Vagina (tissue), 2 donors: ENCODE measurements around the gene DOCK2. TPM values are rescaled to one million over a fixed set of nuclear protein-coding genes. Genes with fewer than 3 reads are reported as not detected.
"Not testable (repeated sequence)": the region's sequence is repeated elsewhere in the genome, so short reads cannot be mapped to it uniquely, and the experiment has no call there.

ENCODE experiments used
- DNase-seq, 2 donors: peaks; one replicate each; pipeline ENCODE4 v3.0.0-alpha.2; 2017; ENCODE audit errors: extremely low spot score in 2 of 2
- H3K27ac ChIP-seq: fragments of 200-600 bp; sonication (generic); one replicate; pipeline ENCODE4 v1.5.1; 2019
- H3K27me3 ChIP-seq: fragments of 200-600 bp; sonication (generic); one replicate; pipeline ENCODE4 v1.5.1; 2019
- H3K36me3 ChIP-seq, 2 donors: fragments of 200-600 bp; sonication (generic); one replicate each; pipeline ENCODE4 v1.5.1; 2017 to 2019
- H3K4me1 ChIP-seq: fragments of 200-600 bp; sonication (generic); one replicate; pipeline ENCODE4 v1.5.1; 2019
- H3K4me3 ChIP-seq, 2 donors: fragments of 200-600 bp; sonication (generic); 1 replicate in 1 of 2; 2 replicates in 1 of 2; pipeline ENCODE4 v1.5.1; 2016 to 2019
- H3K9me3 ChIP-seq: fragments of 200-600 bp; sonication (generic); one replicate; pipeline ENCODE4 v1.5.1; 2019
- POLR2A ChIP-seq, 2 donors: fragments of 450-650 bp; IDR thresholded peaks; one replicate each; pipeline ENCODE4 v1.6.1; 2017; ENCODE audit warnings: antibody characterized with exemption in 2 of 2, mild to moderate bottlenecking in 2 of 2, moderate library complexity in 2 of 2
- POLR2AphosphoS5 ChIP-seq, 2 donors: sonication (generic); formaldehyde crosslinking; IDR thresholded peaks; one replicate each; pipeline ENCODE4 v1.9.0; 2017; ENCODE audit warnings: antibody characterized with exemption in 2 of 2, mild to moderate bottlenecking in 2 of 2, low read depth in 1 of 2; ENCODE audit not compliant: insufficient read depth in 1 of 2
- intact Hi-C: fragments of 100-400 bp; cut with DNase I; formaldehyde crosslinking; loops from one replicate; pipeline ENCODE4 v1.15.1; 2023
- total RNA-seq: library from RNA; depleted of rRNA; stranded (reverse); fragments of >200 nt; gene quantifications from one replicate; pipeline ENCODE4 v1.2.3, GENCODE V29; 2016
- TF ChIP-seq, protein P1 (sequence below), 3 experiments: fragments of 450-650 bp in 2 of 3; fragments of 200-600 bp in 1 of 3; sonication (generic) in 1 of 3; IDR thresholded peaks; one replicate each; pipeline ENCODE4 v1.5.1; 2017 to 2019; ENCODE audit warnings: antibody characterized with exemption in 3 of 3, mild to moderate bottlenecking in 2 of 3, moderate library complexity in 2 of 3

DOCK2 gene
- total RNA-seq, 1 donor from 2014 or later = 18.2 TPM

DNA sequence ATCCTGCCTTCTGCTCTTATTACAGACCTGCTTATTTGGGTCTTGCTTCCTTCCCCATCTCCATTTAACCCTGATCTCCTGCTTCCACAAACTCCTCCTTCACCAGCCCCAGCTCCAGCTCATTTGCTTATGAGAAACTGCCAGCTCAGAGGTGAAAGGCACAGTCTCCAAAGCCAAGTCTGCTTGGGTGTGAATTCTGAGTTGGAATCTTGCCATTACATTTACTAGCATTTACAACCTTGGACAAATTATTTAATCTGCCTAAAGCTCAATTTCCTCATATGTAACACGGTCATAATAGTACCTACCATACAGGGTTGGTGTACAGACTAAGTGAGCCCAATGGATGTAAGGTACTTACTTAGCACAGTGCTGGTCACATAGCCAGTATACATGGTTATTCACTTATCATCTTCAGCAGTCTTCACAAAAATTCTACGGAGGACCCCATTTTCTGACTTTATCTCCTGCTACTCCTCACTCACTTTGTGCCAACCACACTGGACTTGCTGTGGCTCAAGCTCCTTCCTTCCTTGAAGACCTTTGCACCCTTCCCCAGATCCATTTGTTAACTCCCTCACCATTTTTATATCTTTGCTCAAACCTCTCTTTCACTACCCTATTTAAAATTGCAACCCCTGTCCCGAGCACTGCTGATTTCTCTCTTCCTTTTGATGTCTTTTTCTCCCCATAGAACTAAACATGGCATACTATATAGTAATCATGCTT lies 86.2 kb downstream of the DOCK2 start:
- H3K4me1 ChIP-seq = no peaks in the 10 kb centered on the region
- no peak overlapping the region for H3K4me3 ChIP-seq
- H3K9me3 ChIP-seq = no peaks in the 10 kb centered on the region
- H3K27ac ChIP-seq = no peak overlapping the region
- TF ChIP-seq POLR2AphosphoS5 (IDR thresholded peaks at IDR 0.05; ENCODE audit: insufficient read depth in 1 of 2, low read depth in 1 of 2) = no peak
- TF ChIP-seq, protein P1, sequence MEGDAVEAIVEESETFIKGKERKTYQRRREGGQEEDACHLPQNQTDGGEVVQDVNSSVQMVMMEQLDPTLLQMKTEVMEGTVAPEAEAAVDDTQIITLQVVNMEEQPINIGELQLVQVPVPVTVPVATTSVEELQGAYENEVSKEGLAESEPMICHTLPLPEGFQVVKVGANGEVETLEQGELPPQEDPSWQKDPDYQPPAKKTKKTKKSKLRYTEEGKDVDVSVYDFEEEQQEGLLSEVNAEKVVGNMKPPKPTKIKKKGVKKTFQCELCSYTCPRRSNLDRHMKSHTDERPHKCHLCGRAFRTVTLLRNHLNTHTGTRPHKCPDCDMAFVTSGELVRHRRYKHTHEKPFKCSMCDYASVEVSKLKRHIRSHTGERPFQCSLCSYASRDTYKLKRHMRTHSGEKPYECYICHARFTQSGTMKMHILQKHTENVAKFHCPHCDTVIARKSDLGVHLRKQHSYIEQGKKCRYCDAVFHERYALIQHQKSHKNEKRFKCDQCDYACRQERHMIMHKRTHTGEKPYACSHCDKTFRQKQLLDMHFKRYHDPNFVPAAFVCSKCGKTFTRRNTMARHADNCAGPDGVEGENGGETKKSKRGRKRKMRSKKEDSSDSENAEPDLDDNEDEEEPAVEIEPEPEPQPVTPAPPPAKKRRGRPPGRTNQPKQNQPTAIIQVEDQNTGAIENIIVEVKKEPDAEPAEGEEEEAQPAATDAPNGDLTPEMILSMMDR (IDR thresholded peaks at IDR 0.05) = no peak
- intact Hi-C loops = no loop called here
- H3K36me3 ChIP-seq = no peaks in the 10 kb centered on the region
- peak in 1 of 2 donors; percentile 40 for DNase-seq
- H3K27me3 ChIP-seq = no peaks in the 10 kb centered on the region

DNA sequence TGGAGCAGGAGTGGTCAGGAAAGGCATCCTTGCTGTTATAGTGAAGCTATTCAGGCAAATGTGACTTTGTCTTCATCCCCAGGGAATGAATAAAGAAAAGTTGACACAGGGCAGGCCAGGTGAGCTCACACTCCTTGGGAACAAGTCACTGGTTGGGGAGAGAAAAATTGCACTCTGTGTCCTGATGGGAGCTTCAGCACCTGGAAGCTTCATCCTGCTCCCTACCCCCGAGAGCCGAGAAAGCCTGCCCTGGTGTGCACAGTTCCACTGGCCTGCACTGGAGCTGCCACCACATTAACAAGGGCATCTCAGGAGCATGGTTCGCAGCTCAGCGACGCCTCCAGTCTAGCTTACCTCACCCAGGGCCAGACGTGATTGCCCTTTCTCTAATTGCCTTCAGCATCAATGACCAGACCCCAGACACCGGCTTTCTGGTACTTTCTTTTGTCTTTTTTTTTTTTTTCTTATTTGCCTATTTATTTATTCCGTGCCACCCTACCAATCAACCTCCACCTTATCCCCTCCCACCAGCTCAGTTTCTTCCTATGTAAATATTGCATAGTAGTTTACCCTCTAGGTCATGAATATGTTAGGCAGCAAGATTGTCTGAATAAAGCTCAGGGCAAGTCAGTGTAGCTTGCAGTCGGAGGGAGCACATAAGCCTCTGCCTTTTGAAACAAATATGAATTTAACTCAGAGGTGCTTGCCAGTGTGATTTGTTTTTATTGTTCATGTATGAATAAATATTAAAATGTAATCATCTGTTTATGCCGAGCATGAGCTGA lies 87.4 kb downstream of the DOCK2 start:
- TF ChIP-seq, protein P1 (IDR thresholded peaks at IDR 0.05) = no peak
- TF ChIP-seq POLR2A (IDR thresholded peaks at IDR 0.05) (no peak), POLR2AphosphoS5 (IDR thresholded peaks at IDR 0.05; ENCODE audit: insufficient read depth in 1 of 2, low read depth in 1 of 2) (no peak)
- peak in 1 of 2 donors; percentile 56 for DNase-seq
- no peaks in the 10 kb centered on the region for H3K27me3 ChIP-seq
- intact Hi-C loops = no loop called here
- H3K27ac ChIP-seq = no peak overlapping the region
- no peaks in the 10 kb centered on the region for H3K4me1 ChIP-seq
- H3K4me3 ChIP-seq = no peak overlapping the region
- H3K36me3 ChIP-seq = no peaks in the 10 kb centered on the region
- H3K9me3 ChIP-seq = no peaks in the 10 kb centered on the region

DNA sequence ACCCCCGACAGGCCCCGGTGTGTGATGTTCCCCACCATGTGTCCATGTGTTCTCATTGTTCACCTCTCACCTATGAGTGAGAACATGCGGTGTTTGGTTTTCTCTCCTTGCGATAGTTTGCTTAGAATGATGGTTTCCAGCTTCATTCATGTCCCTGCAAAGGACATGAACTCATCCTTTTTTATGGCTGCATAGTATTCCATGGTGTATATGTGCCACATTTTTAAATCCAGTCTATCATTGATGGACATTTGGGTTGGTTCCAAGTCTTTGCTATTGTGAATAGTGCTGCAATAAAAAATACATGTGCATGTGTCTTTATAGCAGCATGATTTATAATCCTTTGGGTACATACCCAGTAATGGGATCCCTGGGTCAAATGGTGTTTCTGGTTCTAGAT lies 88.6 kb downstream of the DOCK2 start:
- DNase-seq, H3K9me3 ChIP-seq, intact Hi-C loops, H3K27me3 ChIP-seq, H3K4me1 ChIP-seq, H3K4me3 ChIP-seq, H3K27ac ChIP-seq, H3K36me3 ChIP-seq: not testable (repeated sequence)

DNA sequence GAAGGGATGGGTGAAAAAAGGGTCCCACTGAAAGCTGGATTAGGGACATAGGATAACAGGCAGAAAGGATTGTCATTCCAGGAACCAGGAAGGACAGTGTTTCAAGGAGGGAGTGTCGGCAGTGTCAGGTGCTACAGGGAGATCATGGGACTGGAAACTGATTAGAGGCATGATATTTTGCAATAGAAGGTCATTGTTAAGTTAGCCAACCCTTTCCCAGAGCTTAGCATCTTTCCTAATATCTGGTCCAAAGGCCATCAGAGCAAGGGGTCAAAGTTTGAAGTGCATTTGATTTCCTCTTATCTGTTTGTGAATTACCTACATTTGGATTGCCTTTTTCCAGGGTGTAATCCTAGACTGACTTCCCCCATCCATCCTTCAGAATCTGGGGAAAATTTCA lies 91.3 kb downstream of the DOCK2 start:
- H3K36me3 ChIP-seq = no peaks in the 10 kb centered on the region
- no peaks in the 10 kb centered on the region for H3K9me3 ChIP-seq

DNA sequence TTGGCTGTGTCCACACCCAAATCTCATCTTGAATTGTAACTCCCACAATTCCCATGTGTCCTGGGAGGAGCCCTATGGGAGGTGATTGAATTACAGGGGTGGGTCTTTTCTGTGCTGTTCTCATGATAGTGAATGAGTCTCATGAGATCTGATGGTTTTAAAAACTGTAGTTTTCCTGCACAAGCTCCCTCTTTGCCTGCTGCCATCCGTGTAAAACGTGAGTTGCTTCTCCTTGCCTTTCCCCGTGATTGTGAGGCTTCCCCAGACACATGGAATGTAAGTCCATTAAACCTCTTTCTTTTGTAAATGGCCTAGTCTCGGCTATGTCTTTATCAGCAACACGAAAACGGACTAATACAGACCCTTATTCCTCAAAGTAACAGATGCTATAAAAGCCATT lies 94.1 kb downstream of the DOCK2 start:
- TF ChIP-seq POLR2AphosphoS5 (IDR thresholded peaks at IDR 0.05; ENCODE audit: insufficient read depth in 1 of 2, low read depth in 1 of 2) (no peak), POLR2A (IDR thresholded peaks at IDR 0.05) (no peak)
- TF ChIP-seq, protein P1 (IDR thresholded peaks at IDR 0.05) = no peak
- H3K27ac ChIP-seq = no peak overlapping the region
- no peaks in the 10 kb centered on the region for H3K9me3 ChIP-seq
- H3K36me3 ChIP-seq = no peaks in the 10 kb centered on the region
- intact Hi-C loops = no loop called here
- DNase-seq = no peak
- no peak overlapping the region for H3K4me3 ChIP-seq
- no peaks in the 10 kb centered on the region for H3K27me3 ChIP-seq
- no peaks in the 10 kb centered on the region for H3K4me1 ChIP-seq

More for the DNA sequence above, 91.3 kb downstream of the DOCK2 start:
- TF ChIP-seq, protein P1 (IDR thresholded peaks at IDR 0.05) = no peak
- TF ChIP-seq POLR2A (IDR thresholded peaks at IDR 0.05) (no peak), POLR2AphosphoS5 (IDR thresholded peaks at IDR 0.05; ENCODE audit: insufficient read depth in 1 of 2, low read depth in 1 of 2) (no peak)
- DNase-seq = peak in 1 of 2 donors; percentile 32
- Histone ChIP-seq H3K4me1 (no peaks in the 10 kb centered on the region), H3K27ac (no peak overlapping the region), H3K27me3 (no peaks in the 10 kb centered on the region), H3K4me3 (no peak overlapping the region)
- intact Hi-C loops = no loop called here
